GM23248 (cell line): Measurements from ENCODE around the gene SKA3. TPM values are rescaled to one million over a fixed set of nuclear protein-coding genes. Genes with fewer than 3 reads are reported as not detected.
"Not testable (repeated sequence)": the region's sequence is repeated elsewhere in the genome, so short reads cannot be mapped to it uniquely, and the experiment has no call there.

Experiments
- DNase-seq: peaks from one replicate; pipeline ENCODE4 v3.0.0-alpha.2; 2015
- H2AFZ ChIP-seq: fragments of 200-600 bp; sonication (generic); 2 replicates; pipeline ENCODE4 v1.6.1; 2016; ENCODE audit warnings: antibody characterized with exemption
- H3F3A ChIP-seq: fragments of 200-600 bp; sonication (generic); 2 replicates; pipeline ENCODE4 v1.6.1; 2016; ENCODE audit warnings: mild to moderate bottlenecking, antibody characterized with exemption, mixed run types; ENCODE audit not compliant: insufficient read depth
- H3K27ac ChIP-seq: fragments of 200-600 bp; sonication (generic); 2 replicates; pipeline ENCODE4 v1.5.1; 2016; ENCODE audit warnings: mild to moderate bottlenecking
- H3K27me3 ChIP-seq: fragments of 200-600 bp; sonication (generic); replicated peaks from 2 replicates; pipeline ENCODE4 v1.6.1; 2016; ENCODE audit warnings: mild to moderate bottlenecking; ENCODE audit not compliant: insufficient read depth
- H3K36me3 ChIP-seq: fragments of 200-600 bp; sonication (generic); 2 replicates; pipeline ENCODE4 v1.6.1; 2016; ENCODE audit warnings: low read depth, mild to moderate bottlenecking
- H3K4me1 ChIP-seq: fragments of 200-600 bp; sonication (generic); 2 replicates; pipeline ENCODE4 v1.6.1; 2016; ENCODE audit warnings: mild to moderate bottlenecking; ENCODE audit not compliant: insufficient read depth
- H3K4me2 ChIP-seq: fragments of 200-600 bp; sonication (generic); one replicate; pipeline ENCODE4 v1.6.1; 2016; ENCODE audit warnings: mild to moderate bottlenecking; ENCODE audit not compliant: unreplicated experiment
- H3K4me3 ChIP-seq: fragments of 200-600 bp; sonication (generic); 2 replicates; pipeline ENCODE4 v1.5.1; 2016; ENCODE audit warnings: mild to moderate bottlenecking
- H3K79me2 ChIP-seq: fragments of 200-600 bp; sonication (generic); 2 replicates; pipeline ENCODE4 v1.6.1; 2016; ENCODE audit warnings: mild to moderate bottlenecking; ENCODE audit not compliant: insufficient read depth
- H3K9ac ChIP-seq: fragments of 200-600 bp; sonication (generic); 2 replicates; pipeline ENCODE4 v1.6.1; 2016; ENCODE audit warnings: mild to moderate bottlenecking
- H3K9me2 ChIP-seq: fragments of 200-600 bp; sonication (generic); 2 replicates; pipeline ENCODE4 v1.6.1; 2016; ENCODE audit warnings: mixed run types, mild to moderate bottlenecking, moderate library complexity; ENCODE audit not compliant: insufficient read depth
- H3K9me3 ChIP-seq: fragments of 200-600 bp; sonication (generic); one replicate; pipeline ENCODE4 v1.6.1; 2017; ENCODE audit warnings: low read depth
- H4K20me1 ChIP-seq: fragments of 200-600 bp; sonication (generic); 2 replicates; pipeline ENCODE4 v1.6.0; 2016; ENCODE audit not compliant: insufficient read depth
- EZH2 ChIP-seq: fragments of 200-600 bp; sonication (generic); IDR thresholded peaks from 2 replicates; pipeline ENCODE4 v1.6.1; 2018; ENCODE audit warnings: antibody characterized with exemption, mild to moderate bottlenecking; ENCODE audit not compliant: insufficient read depth, poor library complexity, severe bottlenecking
- EZH2phosphoT487 ChIP-seq: fragments of 200-600 bp; sonication (generic); IDR thresholded peaks from 2 replicates; pipeline ENCODE4 v1.6.1; 2018; ENCODE audit warnings: antibody characterized with exemption, moderate library complexity, mild to moderate bottlenecking, low read depth; ENCODE audit not compliant: insufficient read depth
- WGBS, 2 experiments: methylation state at CpG; one replicate each; pipeline ENCODE4 v1.1.6; 2015 to 2017; ENCODE audit warnings: low lambda C conversion rate in 2 of 2, low coverage in 1 of 2; ENCODE audit errors: missing lambda C conversion rate in 2 of 2; 5-methylcytosine and 5-hydroxymethylcytosine counted together
- in situ Hi-C: fragments of 300-500 bp; cut with MboI; formaldehyde crosslinking; loops from 2 replicates; pipeline ENCODE4 v1.15.0; 2020
- polyA plus RNA-seq: library from polyadenylated mRNA; unstranded; fragments of >200 nt; fragmentation: Nextera tagmentation; extraction: Ambion mirVana; gene quantifications from 2 replicates; pipeline ENCODE4 v1.2.1, GENCODE V29; 2016
- total RNA-seq: library from RNA; depleted of rRNA; stranded (reverse); fragments of >200 nt; shearing (Covaris generic); gene quantifications from 2 replicates; pipeline ENCODE4 v1.2.3, GENCODE V29; 2014

The SKA3 gene
- total and polyA plus RNA-seq, 2 experiments from 2014 or later: 8.6 to 14.3 TPM

GRCh38 chr13:21208652-21209154 is 32.4 kb upstream of the SKA3 start:
- in situ Hi-C loops: no loop called here
- no peak for TF ChIP-seq EZH2phosphoT487
- TF ChIP-seq EZH2: no peak
- Histone ChIP-seq H3K4me1 (no peaks in the 10 kb centered on the region), H3K79me2 (no peaks in the 10 kb centered on the region), H4K20me1 (no peaks in the 10 kb centered on the region), H2AFZ (no peak overlapping the region), H3K27me3 (peaks cover 2% of the 10 kb centered on the region), H3K4me3 (no peak overlapping the region), H3K9me3 (no peaks in the 10 kb centered on the region), H3K9me2 (no peaks in the 10 kb centered on the region), H3F3A (no peaks in the 10 kb centered on the region), H3K4me2 (no peak overlapping the region), H3K36me3 (no peaks in the 10 kb centered on the region), H3K9ac (no peak overlapping the region), H3K27ac (no peak overlapping the region)
- WGBS, 2 experiments: 60 to 75% methylated on average over 3 of the region's 3 CpGs
- DNase-seq: no peak

- DNase-seq: no peak
- no peaks in the 10 kb centered on the region for H3K79me2 ChIP-seq
- no peaks in the 10 kb centered on the region for H3K9me3 ChIP-seq
- in situ Hi-C loops: no loop called here
- no peak for TF ChIP-seq EZH2phosphoT487
- no peak for TF ChIP-seq EZH2
- H2AFZ ChIP-seq: no peak overlapping the region
- no peak overlapping the region for H3K27ac ChIP-seq
- no peaks in the 10 kb centered on the region for H3K9me2 ChIP-seq
- H3F3A ChIP-seq: no peaks in the 10 kb centered on the region
- no peak overlapping the region for H3K9ac ChIP-seq
- no peaks in the 10 kb centered on the region for H4K20me1 ChIP-seq
- H3K4me1 ChIP-seq: no peaks in the 10 kb centered on the region
- no peak overlapping the region for H3K4me2 ChIP-seq
- H3K36me3 ChIP-seq: no peaks in the 10 kb centered on the region
- WGBS, 2 experiments: 24 to 31% methylated on average over 3 of the region's 3 CpGs
- H3K4me3 ChIP-seq: no peak overlapping the region
- H3K27me3 ChIP-seq: no peaks in the 10 kb centered on the region
These were observed 26.6 kb upstream of the SKA3 start for GRCh38 chr13:21202767-21203531.

GRCh38 chr13:21201456-21202190 is 25.3 kb upstream of the SKA3 start:
- H3F3A ChIP-seq, H3K36me3 ChIP-seq, H3K9me3 ChIP-seq, H3K79me2 ChIP-seq, H3K4me2 ChIP-seq, in situ Hi-C loops, H3K4me1 ChIP-seq, H2AFZ ChIP-seq, H4K20me1 ChIP-seq, H3K27me3 ChIP-seq, H3K9me2 ChIP-seq, H3K27ac ChIP-seq, H3K9ac ChIP-seq, DNase-seq, H3K4me3 ChIP-seq: not testable (repeated sequence)

DNA sequence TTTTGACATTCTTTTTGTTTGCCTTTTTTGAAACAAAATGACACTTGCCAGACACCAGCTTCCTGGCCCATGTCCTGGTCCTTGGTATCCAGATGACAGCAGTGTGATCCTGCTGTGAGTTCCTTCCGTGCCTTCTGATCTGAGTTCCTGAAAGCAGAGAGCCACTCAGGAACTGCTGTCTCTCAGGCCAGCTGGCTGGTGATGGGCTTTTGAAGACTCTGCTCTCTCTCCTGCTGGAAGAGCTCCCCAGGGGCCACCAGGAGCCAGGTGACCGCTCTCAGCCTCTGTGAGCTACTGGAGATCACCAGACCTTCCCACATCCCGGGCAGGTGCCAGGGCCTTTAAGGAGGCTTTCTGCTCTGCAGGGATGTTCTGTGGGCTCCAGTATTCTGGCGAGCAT is 22.0 kb upstream of the SKA3 start:
- in situ Hi-C loops: not testable (repeated sequence)

GRCh38 chr13:21197606-21198225 is 21.4 kb upstream of the SKA3 start:
- H3K9ac ChIP-seq, H2AFZ ChIP-seq, H3K27ac ChIP-seq, H4K20me1 ChIP-seq, H3F3A ChIP-seq, H3K27me3 ChIP-seq, DNase-seq, H3K9me3 ChIP-seq, in situ Hi-C loops, H3K9me2 ChIP-seq, H3K4me1 ChIP-seq, H3K4me2 ChIP-seq, H3K79me2 ChIP-seq, H3K4me3 ChIP-seq, H3K36me3 ChIP-seq: not testable (repeated sequence)
- WGBS, 2 experiments: 70 to 73% methylated on average over 8 to 9 of the region's 9 CpGs

More for the DNA sequence above, 22.0 kb upstream of the SKA3 start:
- H3K27me3 ChIP-seq, H3K9ac ChIP-seq, H3K9me2 ChIP-seq, H3K27ac ChIP-seq, H2AFZ ChIP-seq, H3K79me2 ChIP-seq, H3K4me3 ChIP-seq, H4K20me1 ChIP-seq, DNase-seq, H3F3A ChIP-seq, H3K4me1 ChIP-seq, H3K4me2 ChIP-seq, H3K36me3 ChIP-seq, H3K9me3 ChIP-seq: not testable (repeated sequence)
- WGBS, 2 experiments: 30 to 38% methylated on average over 4 of the region's 4 CpGs

DNA sequence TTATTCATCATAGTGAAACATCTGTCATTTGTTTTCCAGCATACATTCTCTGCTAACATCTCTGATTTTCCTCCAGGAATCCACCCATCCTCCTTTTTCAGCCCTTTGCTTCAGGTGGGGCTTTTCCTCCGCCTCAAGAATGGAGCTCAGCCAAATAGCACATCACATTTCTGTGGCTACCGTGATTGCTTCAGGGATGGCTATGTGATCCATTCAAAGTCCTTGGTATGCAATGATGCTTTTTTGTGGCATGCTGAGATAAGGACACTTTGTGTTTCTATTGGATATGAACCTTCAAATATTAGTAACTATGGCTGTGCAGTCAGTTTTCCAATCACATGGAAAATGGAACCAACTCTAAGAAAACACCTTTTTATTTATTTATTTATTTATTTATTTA is 18.4 kb upstream of the SKA3 start:
- H2AFZ ChIP-seq, H3K4me2 ChIP-seq, H3K4me1 ChIP-seq, H3K36me3 ChIP-seq, H3K9me2 ChIP-seq, DNase-seq, H3K27ac ChIP-seq, H3K79me2 ChIP-seq, in situ Hi-C loops, H3K9ac ChIP-seq, H4K20me1 ChIP-seq, H3F3A ChIP-seq, H3K4me3 ChIP-seq, H3K9me3 ChIP-seq, H3K27me3 ChIP-seq: not testable (repeated sequence)
- 75 to 80% methylated on average over 2 of the region's 2 CpGs for WGBS, 2 experiments

DNA sequence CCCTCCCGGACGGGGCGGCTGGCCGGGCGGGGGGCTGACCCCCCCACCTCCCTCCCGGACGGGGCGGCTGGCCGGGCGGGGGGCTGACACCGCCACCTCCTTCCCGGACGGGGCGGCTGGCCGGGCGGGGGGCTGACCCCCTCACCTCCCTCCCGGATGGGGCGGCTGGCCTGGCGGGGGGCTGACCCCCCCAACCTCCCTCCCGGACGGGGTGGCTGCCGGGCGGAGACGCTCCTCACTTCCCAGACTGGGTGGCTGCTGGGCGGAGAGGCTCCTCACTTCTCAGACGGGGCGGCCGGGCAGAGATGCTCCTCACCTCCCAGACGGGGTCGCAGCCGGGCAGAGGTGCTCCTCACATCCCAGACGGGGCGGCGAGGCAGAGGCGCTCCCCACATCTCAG is 10.1 kb upstream of the SKA3 start:
- H3K36me3 ChIP-seq, H4K20me1 ChIP-seq, H2AFZ ChIP-seq, H3K4me2 ChIP-seq, DNase-seq, in situ Hi-C loops, H3K4me3 ChIP-seq, H3K9ac ChIP-seq, H3K4me1 ChIP-seq, H3K27me3 ChIP-seq, H3F3A ChIP-seq, H3K27ac ChIP-seq, H3K9me2 ChIP-seq, H3K79me2 ChIP-seq, H3K9me3 ChIP-seq: not testable (repeated sequence)
- 87% methylated on average over 16 of the region's 35 CpGs; no CpG with 5 or more reads in 1 of the 2 experiments for WGBS, 2 experiments
